Tibial nerve (tissue), 4 donors: Measurements from ENCODE around the gene NCR3LG1. TPM values are rescaled to one million over a fixed set of nuclear protein-coding genes. Genes with fewer than 3 reads are reported as not detected.

Experiments
- DNase-seq, 2 donors: peaks; one replicate each; pipeline ENCODE4 v3.0.0-alpha.2; 2019; ENCODE audit warnings: low spot score in 2 of 2
- H3K27ac ChIP-seq, 4 donors: fragments of 200-600 bp; sonication (generic) in 3 of 4; one replicate each; pipeline ENCODE4 v1.5.1; 2017 to 2019; ENCODE audit warnings: mild to moderate bottlenecking in 1 of 4
- H3K27me3 ChIP-seq, 2 donors: fragments of 200-600 bp; sonication (generic) in 1 of 2; one replicate each; pipeline versions ENCODE4 v1.5.1 to v1.6.0; 2017 to 2019
- H3K36me3 ChIP-seq, 3 donors: fragments of 200-600 bp; sonication (generic); one replicate each; pipeline ENCODE4 v1.5.1; 2018 to 2019
- H3K4me1 ChIP-seq, 4 donors: fragments of 200-600 bp; sonication (generic) in 3 of 4; one replicate each; pipeline ENCODE4 v1.5.1; 2017 to 2019
- H3K4me3 ChIP-seq, 4 donors: fragments of 200-600 bp; sonication (generic) in 3 of 4; one replicate each; pipeline ENCODE4 v1.5.1; 2017 to 2019; ENCODE audit warnings: mild to moderate bottlenecking in 1 of 4, moderate library complexity in 1 of 4
- H3K9me3 ChIP-seq, 4 donors: fragments of 200-600 bp; sonication (generic) in 3 of 4; one replicate each; pipeline ENCODE4 v1.5.1; 2017 to 2019
- EP300 ChIP-seq, 2 donors: sonication (generic); formaldehyde crosslinking; IDR thresholded peaks; one replicate each; pipeline ENCODE4 v1.6.1; 2017; ENCODE audit warnings: antibody characterized with exemption in 2 of 2, mild to moderate bottlenecking in 1 of 2
- POLR2A ChIP-seq, 2 donors: fragments of 450-650 bp; IDR thresholded peaks; one replicate each; pipeline ENCODE4 v1.6.1; 2017; ENCODE audit warnings: antibody characterized with exemption in 2 of 2, mild to moderate bottlenecking in 2 of 2, moderate library complexity in 2 of 2
- WGBS, 2 donors: methylation state at CpG; one replicate each; pipeline ENCODE4 v1.1.5; 2018; 5-methylcytosine and 5-hydroxymethylcytosine counted together
- total RNA-seq, 4 donors: library from RNA; depleted of rRNA; stranded (reverse); fragments of >200 nt; gene quantifications; one replicate each; pipeline ENCODE4 v1.1.0, GENCODE V29; 2016
- TF ChIP-seq, protein P1 (sequence below), 5 experiments: fragments of 200-600 bp in 3 of 5; fragments of 450-650 bp in 2 of 5; sonication (generic) in 3 of 5; IDR thresholded peaks; one replicate each; pipeline ENCODE4 v1.5.1; 2016 to 2019; ENCODE audit warnings: antibody characterized with exemption in 5 of 5, mild to moderate bottlenecking in 3 of 5, moderate library complexity in 2 of 5

NCR3LG1 gene
- total RNA-seq, 4 donors from 2014 or later: 1.0 to 2.2 (median 2.0) TPM

DNA sequence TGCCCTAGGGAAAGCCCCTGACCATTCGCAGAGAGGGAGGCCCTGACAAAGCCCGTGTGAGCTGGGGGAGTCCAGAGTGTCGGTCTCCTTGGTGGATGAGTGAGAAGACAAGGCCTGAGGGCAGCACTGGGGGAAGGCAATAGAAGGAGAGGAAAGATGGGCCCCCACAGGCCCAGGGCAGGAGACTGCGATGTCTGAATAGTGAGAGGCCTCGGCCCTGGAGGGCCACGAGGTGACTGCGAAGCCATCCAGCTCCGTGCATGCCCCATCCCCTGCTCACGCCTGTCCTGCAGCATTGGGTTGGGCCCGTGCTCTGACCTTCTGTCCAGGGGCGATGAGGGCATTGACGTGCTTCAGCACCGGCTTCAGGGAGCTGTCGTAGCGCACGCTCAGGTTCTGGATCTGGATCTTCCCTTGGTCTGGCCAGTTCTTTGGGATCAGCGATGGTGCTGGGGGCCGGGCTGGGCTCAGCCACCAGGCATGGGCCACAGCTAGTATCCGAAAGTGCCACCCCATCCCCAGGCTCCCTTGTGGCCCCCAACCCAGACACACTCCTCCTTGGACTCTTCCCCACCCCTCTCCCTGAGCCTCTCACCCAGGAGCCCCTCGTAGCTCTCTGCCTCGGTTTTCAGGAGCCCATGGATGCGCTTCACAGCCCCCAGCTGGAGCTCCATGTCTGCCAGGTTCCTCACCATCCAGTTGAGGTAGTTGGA is 45.2 kb downstream of the NCR3LG1 start:
- H3K4me1 ChIP-seq: no peaks in the 10 kb centered on the region
- no peak for DNase-seq
- 86 to 87% methylated on average over 17 to 19 of the region's 22 CpGs for WGBS, 2 donors
- H3K27me3 ChIP-seq: no peaks in the 10 kb centered on the region
- H3K36me3 ChIP-seq: no peaks in the 10 kb centered on the region
- H3K27ac ChIP-seq: no peak overlapping the region
- no peak overlapping the region for H3K4me3 ChIP-seq
- no peaks in the 10 kb centered on the region for H3K9me3 ChIP-seq
- TF ChIP-seq EP300 (IDR thresholded peaks at IDR 0.05) (no peak), POLR2A (IDR thresholded peaks at IDR 0.05) (no peak)
- TF ChIP-seq, protein P1, sequence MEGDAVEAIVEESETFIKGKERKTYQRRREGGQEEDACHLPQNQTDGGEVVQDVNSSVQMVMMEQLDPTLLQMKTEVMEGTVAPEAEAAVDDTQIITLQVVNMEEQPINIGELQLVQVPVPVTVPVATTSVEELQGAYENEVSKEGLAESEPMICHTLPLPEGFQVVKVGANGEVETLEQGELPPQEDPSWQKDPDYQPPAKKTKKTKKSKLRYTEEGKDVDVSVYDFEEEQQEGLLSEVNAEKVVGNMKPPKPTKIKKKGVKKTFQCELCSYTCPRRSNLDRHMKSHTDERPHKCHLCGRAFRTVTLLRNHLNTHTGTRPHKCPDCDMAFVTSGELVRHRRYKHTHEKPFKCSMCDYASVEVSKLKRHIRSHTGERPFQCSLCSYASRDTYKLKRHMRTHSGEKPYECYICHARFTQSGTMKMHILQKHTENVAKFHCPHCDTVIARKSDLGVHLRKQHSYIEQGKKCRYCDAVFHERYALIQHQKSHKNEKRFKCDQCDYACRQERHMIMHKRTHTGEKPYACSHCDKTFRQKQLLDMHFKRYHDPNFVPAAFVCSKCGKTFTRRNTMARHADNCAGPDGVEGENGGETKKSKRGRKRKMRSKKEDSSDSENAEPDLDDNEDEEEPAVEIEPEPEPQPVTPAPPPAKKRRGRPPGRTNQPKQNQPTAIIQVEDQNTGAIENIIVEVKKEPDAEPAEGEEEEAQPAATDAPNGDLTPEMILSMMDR (IDR thresholded peaks at IDR 0.05): no peak

DNA sequence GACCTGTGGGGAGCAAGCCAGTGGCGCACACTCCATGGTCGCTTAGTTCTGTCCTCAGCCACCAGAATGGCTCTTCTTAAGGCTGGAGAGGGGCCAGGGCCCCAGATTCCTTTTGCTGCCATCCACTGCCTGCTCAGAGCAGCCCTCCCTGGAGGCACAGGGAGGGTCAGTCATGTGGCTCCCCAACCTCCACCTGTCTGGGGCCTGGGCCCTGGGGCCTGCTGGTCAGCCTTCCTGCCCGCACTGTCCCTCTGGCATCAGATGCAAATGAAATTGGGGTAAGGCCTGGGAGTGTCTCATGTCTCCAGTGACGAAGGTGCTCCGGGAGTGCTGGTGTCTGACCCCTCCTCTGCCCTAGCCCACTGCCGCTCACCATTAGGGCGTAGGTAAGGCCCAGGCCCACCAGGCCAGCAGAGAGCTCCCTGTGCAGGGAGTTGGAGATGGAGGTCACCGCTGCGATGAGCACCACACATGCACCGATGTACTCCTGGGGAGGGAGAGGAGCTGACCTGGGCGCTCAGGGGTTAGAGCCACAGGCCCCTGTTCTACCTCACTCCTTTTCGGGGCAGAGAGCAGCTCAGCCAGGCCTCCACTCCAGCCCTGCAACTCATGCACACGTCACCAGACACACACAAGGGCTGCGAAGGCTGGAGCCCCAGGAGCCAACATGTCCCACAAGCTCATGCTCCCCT is 45.9 kb downstream of the NCR3LG1 start:
- 84 to 91% methylated on average over 12 to 13 of the region's 14 CpGs for WGBS, 2 donors
- TF ChIP-seq POLR2A (IDR thresholded peaks at IDR 0.05): no peak
- TF ChIP-seq, protein P1 (IDR thresholded peaks at IDR 0.05): no peak
- TF ChIP-seq EP300 (IDR thresholded peaks at IDR 0.05): no peak
- Histone ChIP-seq H3K4me1 (no peaks in the 10 kb centered on the region), H3K9me3 (no peaks in the 10 kb centered on the region), H3K36me3 (no peaks in the 10 kb centered on the region), H3K27me3 (no peaks in the 10 kb centered on the region), H3K27ac (no peak overlapping the region), H3K4me3 (no peak overlapping the region)
- no peak for DNase-seq

DNA sequence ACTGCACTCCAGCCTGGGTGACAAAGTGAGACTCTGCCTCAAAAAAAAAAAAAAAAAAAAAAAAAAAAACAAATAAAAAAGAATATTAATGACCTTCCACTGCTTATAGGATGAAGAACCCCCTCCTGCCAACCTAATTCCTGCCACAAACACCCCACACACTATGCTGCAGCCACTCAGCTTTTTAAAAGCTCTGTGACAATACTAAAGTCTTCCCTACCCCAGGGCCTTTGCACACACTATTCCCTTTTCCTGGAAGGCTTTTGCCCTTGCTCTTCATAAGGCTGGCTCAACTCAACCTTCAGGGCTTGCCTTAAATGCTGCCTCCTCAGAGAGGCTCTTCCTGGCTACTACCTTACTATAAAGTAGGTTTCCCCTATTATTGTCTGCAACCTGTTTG is 47.6 kb downstream of the NCR3LG1 start:
- Histone ChIP-seq H3K27me3 (no peaks in the 10 kb centered on the region), H3K27ac (no peak overlapping the region), H3K36me3 (no peaks in the 10 kb centered on the region), H3K4me1 (no peaks in the 10 kb centered on the region), H3K9me3 (no peaks in the 10 kb centered on the region), H3K4me3 (no peak overlapping the region)
- TF ChIP-seq, protein P1 (IDR thresholded peaks at IDR 0.05): no peak
- no peak for TF ChIP-seq POLR2A (IDR thresholded peaks at IDR 0.05)
- TF ChIP-seq EP300 (IDR thresholded peaks at IDR 0.05): no peak
- no peak for DNase-seq

DNA sequence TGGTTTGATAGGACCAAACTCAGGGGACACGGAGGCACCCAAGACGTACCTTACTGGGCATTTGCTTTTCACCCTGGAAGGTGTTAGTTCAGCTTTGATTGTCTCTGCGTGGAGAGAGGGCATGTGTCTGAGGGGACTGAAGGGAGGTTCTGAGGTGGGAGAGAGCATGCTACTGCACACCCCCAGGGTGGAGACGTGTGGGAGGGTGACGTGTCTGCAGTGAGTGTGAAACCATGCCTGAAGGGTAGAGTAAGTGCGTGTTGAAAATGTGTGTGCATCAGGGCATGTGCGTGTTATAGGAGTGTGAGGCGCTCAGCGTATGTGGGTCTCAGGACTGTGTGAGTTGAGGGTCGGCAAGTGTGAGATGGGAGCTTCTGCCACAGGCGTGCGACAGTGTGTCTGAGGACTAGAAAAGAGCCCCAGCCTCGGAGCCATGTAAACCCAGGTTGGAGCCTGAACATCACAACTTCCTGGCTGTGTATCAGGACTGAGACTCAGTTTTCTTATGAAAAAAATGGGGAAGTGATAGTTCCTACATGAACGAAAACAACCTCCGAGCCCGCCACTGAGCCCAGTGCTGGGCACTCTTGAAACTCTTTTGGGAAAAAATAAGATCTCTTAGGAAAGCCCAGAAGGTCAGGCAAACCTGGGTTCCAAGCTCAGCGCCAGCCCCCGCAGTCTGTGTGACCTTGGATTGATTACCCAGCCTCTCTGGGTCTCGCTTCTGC is 48.6 kb downstream of the NCR3LG1 start:
- no peaks in the 10 kb centered on the region for H3K36me3 ChIP-seq
- DNase-seq: no peak
- H3K4me3 ChIP-seq: no peak overlapping the region
- H3K27ac ChIP-seq: no peak overlapping the region
- H3K27me3 ChIP-seq: no peaks in the 10 kb centered on the region
- H3K9me3 ChIP-seq: no peaks in the 10 kb centered on the region
- H3K4me1 ChIP-seq: peaks cover 0 to 1% (median 0%) of the 10 kb centered on the region in 4 donors
- 81 to 90% methylated on average over 19 of the region's 19 CpGs for WGBS, 2 donors
- TF ChIP-seq, protein P1 (IDR thresholded peaks at IDR 0.05): no peak
- no peak for TF ChIP-seq EP300 (IDR thresholded peaks at IDR 0.05)
- no peak for TF ChIP-seq POLR2A (IDR thresholded peaks at IDR 0.05)

DNA sequence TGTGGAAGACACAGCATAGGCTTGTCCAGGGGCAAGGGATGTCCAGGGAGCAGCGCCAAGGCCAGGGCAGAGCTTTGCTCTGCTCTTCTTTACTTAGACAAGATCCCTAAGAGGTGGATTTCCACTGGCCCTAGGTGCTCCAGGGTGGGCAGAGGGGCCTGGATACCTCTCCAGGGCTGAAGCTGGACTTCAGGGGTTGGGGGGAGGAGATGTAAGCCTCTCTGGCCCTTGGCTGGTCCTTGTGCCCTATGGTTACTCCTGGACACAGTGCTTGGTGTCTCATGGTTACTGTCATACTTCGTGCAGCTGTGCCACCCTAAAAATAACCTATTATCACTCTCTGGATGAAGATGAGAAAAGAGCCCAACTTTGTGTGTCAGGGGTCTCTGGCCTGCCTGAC is 49.7 kb downstream of the NCR3LG1 start:
- TF ChIP-seq, protein P1 (IDR thresholded peaks at IDR 0.05): no peak
- TF ChIP-seq POLR2A (IDR thresholded peaks at IDR 0.05) (no peak), EP300 (IDR thresholded peaks at IDR 0.05) (no peak)
- Histone ChIP-seq H3K27me3 (no peaks in the 10 kb centered on the region), H3K27ac (no peak overlapping the region), H3K9me3 (no peaks in the 10 kb centered on the region), H3K36me3 (no peaks in the 10 kb centered on the region), H3K4me1 (peaks cover 0 to 13% (median 3%) of the 10 kb centered on the region in 4 donors), H3K4me3 (no peak overlapping the region)
- no peak for DNase-seq
- WGBS, 2 donors: 85 to 88% methylated on average over 2 of the region's 2 CpGs
